ENCODE results near the gene LNX1.

GRCh38 chr4:53431052-53431451 is 160.2 kb downstream of the LNX1 start:
- TF ChIP-seq CTCF (IDR thresholded peaks at IDR 0.05) = no peak
- no peak for TF ChIP-seq POLR2A (IDR thresholded peaks at IDR 0.05)
- no peak for TF ChIP-seq POLR2AphosphoS5 (IDR thresholded peaks at IDR 0.05)
- no peak for TF ChIP-seq EP300 (IDR thresholded peaks at IDR 0.05)

Measured in suprapubic skin (tissue), 4 donors.